Choroid plexus epithelial cell (primary cell): ENCODE measurements around the gene CLEC18C.
"Not testable (repeated sequence)": the region's sequence is repeated elsewhere in the genome, so short reads cannot be mapped to it uniquely, and the experiment has no call there.

Experiments
- DNase-seq: peaks from one replicate; pipeline ENCODE4 v3.0.0-alpha.2; 2010; ENCODE audit warnings: low read depth
- H3K4me3 ChIP-seq: 2 replicates; pipeline ENCODE4 v1.5.1; 2011; ENCODE audit warnings: low read depth, mild to moderate bottlenecking, control low read depth, low read length, moderate library complexity
- CTCF ChIP-seq: conservative IDR thresholded peaks from 2 replicates; pipeline ENCODE4 v1.5.1; 2011; ENCODE audit warnings: low read depth, mild to moderate bottlenecking, control low read depth, inconsistent platforms, low read length, moderate library complexity

Gene CLEC18C

GRCh38 chr16:70152578-70153302 is 20.8 kb upstream of the CLEC18C start:
- TF ChIP-seq CTCF, result no peak
- no peak for DNase-seq
- no peak overlapping the region for H3K4me3 ChIP-seq

DNA sequence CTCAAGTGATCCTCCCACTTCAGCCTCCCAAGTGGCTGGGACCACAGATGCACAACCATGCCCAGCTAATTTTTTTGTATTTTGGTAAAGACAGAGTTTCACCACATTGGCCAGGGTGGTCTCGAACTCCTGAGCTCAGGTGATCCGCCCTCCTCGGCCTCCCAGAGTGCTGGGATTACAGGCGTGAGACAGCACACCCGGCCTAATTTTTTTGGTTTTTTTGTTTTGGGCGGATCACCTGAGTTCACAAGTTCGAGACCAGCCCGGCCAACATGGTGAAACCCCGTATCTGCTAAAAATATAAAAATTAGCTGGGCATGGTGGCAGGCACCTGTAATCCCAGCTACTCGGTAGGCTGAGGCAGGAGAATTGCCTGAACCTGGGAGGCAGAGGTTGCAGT is 18.9 kb upstream of the CLEC18C start:
- not testable (repeated sequence) for DNase-seq, H3K4me3 ChIP-seq

- H3K4me3 ChIP-seq, result no peak overlapping the region
- TF ChIP-seq CTCF, result no peak
- DNase-seq, result no peak
Measured at GRCh38 chr16:70156207-70156978, 17.2 kb upstream of the CLEC18C start.

DNA sequence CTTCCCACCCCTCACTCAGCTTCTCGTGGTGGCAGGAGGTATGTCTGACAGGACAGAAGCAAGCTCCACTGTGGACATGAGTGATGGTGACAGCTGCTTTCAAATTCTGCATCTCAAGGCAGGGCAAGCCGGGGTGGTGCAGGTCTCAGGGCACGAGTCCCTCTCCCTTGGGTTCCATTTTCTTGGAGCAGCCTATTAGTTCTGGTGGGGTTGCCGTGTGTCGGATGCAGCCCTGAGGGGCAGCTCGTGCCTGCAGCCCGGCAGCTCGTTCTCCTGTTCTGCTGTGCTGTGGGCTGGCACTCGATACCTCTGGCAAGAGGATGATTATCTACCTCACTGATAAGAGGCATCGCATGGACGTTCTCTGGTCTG is 16.5 kb upstream of the CLEC18C start:
- TF ChIP-seq CTCF, result no peak
- no peak for DNase-seq
- no peak overlapping the region for H3K4me3 ChIP-seq

GRCh38 chr16:70157477-70158260 is 15.9 kb upstream of the CLEC18C start:
- no peak overlapping the region for H3K4me3 ChIP-seq
- TF ChIP-seq CTCF, result no peak
- no peak for DNase-seq

DNA sequence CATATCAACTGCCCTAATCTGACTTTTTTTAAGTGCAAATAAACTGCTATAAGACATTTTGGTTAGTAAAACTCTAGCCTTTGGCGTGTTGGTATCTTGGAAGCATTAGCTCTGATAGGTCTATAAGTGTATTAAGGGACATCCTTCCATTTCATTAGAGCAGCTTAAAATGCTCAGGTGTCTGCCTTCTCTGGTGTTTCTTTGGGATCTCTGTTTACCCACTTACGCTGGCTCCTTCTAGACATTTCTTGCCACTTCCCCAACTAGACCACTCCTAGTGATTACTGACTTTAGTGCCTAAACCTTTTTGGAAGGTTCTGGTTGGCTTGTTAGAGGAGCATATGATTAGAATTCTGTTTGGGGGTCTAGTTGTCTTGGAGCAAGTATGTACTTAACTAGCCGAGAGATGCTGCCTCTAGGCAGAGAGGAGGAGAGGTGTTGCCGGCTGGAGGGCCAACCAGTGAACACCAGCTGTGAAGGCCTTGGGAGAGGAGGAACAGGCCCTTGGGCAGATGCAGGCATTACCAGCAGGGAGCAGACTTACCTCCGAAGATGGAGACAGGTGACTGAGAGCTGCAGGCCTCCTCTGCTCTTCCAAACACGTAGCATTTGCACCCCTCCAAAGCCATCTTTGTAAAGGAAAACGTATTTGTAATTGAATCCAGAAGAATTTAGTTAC is 15.2 kb upstream of the CLEC18C start:
- no peak for TF ChIP-seq CTCF
- no peak for DNase-seq
- no peak overlapping the region for H3K4me3 ChIP-seq
